SH-SY5Y (cell line): Measurements from ENCODE around the gene NR3C2.

Experiments used
- GATA2 ChIP-seq: IDR thresholded peaks from 2 replicates; pipeline ENCODE4 v1.6.1; 2011; ENCODE audit warnings: mild to moderate bottlenecking, low read depth, low read length
- GATA3 ChIP-seq: IDR thresholded peaks from 2 replicates; pipeline ENCODE4 v1.6.1; 2011; ENCODE audit warnings: low read depth, mild to moderate bottlenecking, low read length, moderate library complexity

The NR3C2 gene

GRCh38 chr4:148441986-148442831, at the start of gene NR3C2:
NR3C2 (minus strand) TSS chr4:148442414.
- TF ChIP-seq GATA3 (no peak), GATA2 (no peak)

GRCh38 chr4:148487181-148487580, 45.0 kb upstream of the NR3C2 start:
- TF ChIP-seq GATA3, result no peak
- no peak for TF ChIP-seq GATA2

GRCh38 chr4:148481636-148482035, 39.4 kb upstream of the NR3C2 start:
- TF ChIP-seq GATA2 (no peak), GATA3 (no peak)

GRCh38 chr4:148477276-148477675, 35.1 kb upstream of the NR3C2 start:
- no peak for TF ChIP-seq GATA3
- TF ChIP-seq GATA2, result no peak

- no peak for TF ChIP-seq GATA2
- no peak for TF ChIP-seq GATA3
Observed at GRCh38 chr4:148469938-148470337, 27.7 kb upstream of the NR3C2 start.

- no peak for TF ChIP-seq GATA3
Observed at GRCh38 chr4:148454835-148455234, 12.6 kb upstream of the NR3C2 start.

- TF ChIP-seq GATA3 (no peak), GATA2 (no peak)
Observed at GRCh38 chr4:148453833-148454232, 11.6 kb upstream of the NR3C2 start.

- TF ChIP-seq GATA3, result no peak
- TF ChIP-seq GATA2, result no peak
Observed at GRCh38 chr4:148452970-148453369, 10.8 kb upstream of the NR3C2 start.

- TF ChIP-seq GATA3 (no peak), GATA2 (no peak)
Observed at GRCh38 chr4:148449921-148450320, 7.7 kb upstream of the NR3C2 start.

GRCh38 chr4:148448141-148448540, 5.9 kb upstream of the NR3C2 start:
- TF ChIP-seq GATA2, result no peak
- TF ChIP-seq GATA3, result no peak

GRCh38 chr4:148447681-148448080, 5.5 kb upstream of the NR3C2 start:
- no peak for TF ChIP-seq GATA3

- no peak for TF ChIP-seq GATA2
- no peak for TF ChIP-seq GATA3
Observed at GRCh38 chr4:148445860-148446330, 3.7 kb upstream of the NR3C2 start.

GRCh38 chr4:148445071-148445859, 3.1 kb upstream of the NR3C2 start:
- TF ChIP-seq GATA2 (no peak), GATA3 (no peak)

- TF ChIP-seq GATA2 (no peak), GATA3 (no peak)
Observed at GRCh38 chr4:148444296-148445070, 2.3 kb upstream of the NR3C2 start.
